ENCODE results near the gene GOLGA6A.
"Not testable (repeated sequence)": the region's sequence is repeated elsewhere in the genome, so short reads cannot be mapped to it uniquely, and the experiment has no call there.

The GOLGA6A gene

GRCh38 chr15:74082450-74082849 is at the start of gene GOLGA6A:
TSS of gene GOLGA6A (minus strand) at chr15:74082550. CDS start at chr15:74082509, 41 bp downstream.
- H3K27ac Mint-ChIP-seq, H3K4me3 Mint-ChIP-seq, H3K27me3 Mint-ChIP-seq, CTCF ChIA-PET, H3K4me1 Mint-ChIP-seq, H3K36me3 Mint-ChIP-seq, H3K9me3 Mint-ChIP-seq, DNase-seq: not testable (repeated sequence)

GRCh38 chr15:74131628-74132413 is 49.5 kb upstream of the GOLGA6A start:
- Mint-ChIP-seq H3K36me3 (peaks cover 4% of the 10 kb centered on the region), H3K4me1 (peaks cover 26% of the 10 kb centered on the region), H3K4me3 (peak overlapping the region; percentile 36), H3K27me3 (peaks cover 100% of the 10 kb centered on the region), H3K27ac (peak overlapping the region; percentile 78), H3K9me3 (no peaks in the 10 kb centered on the region)
- DNase-seq: no peak
- CTCF ChIA-PET: interaction anchor here (1.1 kb wide), 1 partner anchor 159 kb away, joined by 4 read pairs; no protein-coding TSS in a partner anchor

- CTCF ChIA-PET: interaction anchor here (1.1 kb wide), 1 partner anchor 158 kb away, joined by 4 read pairs; no protein-coding TSS in a partner anchor
- Mint-ChIP-seq H3K4me3 (no peak overlapping the region), H3K36me3 (peaks cover 4% of the 10 kb centered on the region), H3K27ac (peak overlapping the region; percentile 78), H3K4me1 (peaks cover 20% of the 10 kb centered on the region), H3K9me3 (no peaks in the 10 kb centered on the region), H3K27me3 (peaks cover 99% of the 10 kb centered on the region)
- no peak for DNase-seq
Observed at GRCh38 chr15:74130849-74131627, 48.7 kb upstream of the GOLGA6A start.

- CTCF ChIA-PET: no interaction called here
- Mint-ChIP-seq H3K36me3 (peaks cover 4% of the 10 kb centered on the region), H3K27me3 (peaks cover 97% of the 10 kb centered on the region), H3K27ac (peak within 1 kb of the TSS; percentile 78), H3K9me3 (no peaks in the 10 kb centered on the region), H3K4me1 (peaks cover 18% of the 10 kb centered on the region), H3K4me3 (peak within 1 kb of the TSS; percentile 2)
- no peak for DNase-seq
Observed at GRCh38 chr15:74130155-74130848, 48.0 kb upstream of the GOLGA6A start, which contains the start of gene ISLR2. TSS of gene ISLR2 (plus strand) at chr15:74130586. CDS start at chr15:74132755, 2,169 bp downstream.

GRCh38 chr15:74129586-74130154 is 47.3 kb upstream of the GOLGA6A start:
- no peak for DNase-seq
- H3K27me3 Mint-ChIP-seq: peaks cover 97% of the 10 kb centered on the region
- H3K4me1 Mint-ChIP-seq: peaks cover 14% of the 10 kb centered on the region
- H3K36me3 Mint-ChIP-seq: no peaks in the 10 kb centered on the region
- CTCF ChIA-PET: interaction anchor here (1.1 to 1.6 kb wide), 2 partner anchors 157 to 174 kb away, joined by 3 read pairs; no protein-coding TSS in a partner anchor
- H3K27ac Mint-ChIP-seq: peak overlapping the region; percentile 13
- no peaks in the 10 kb centered on the region for H3K9me3 Mint-ChIP-seq
- peak overlapping the region; percentile 2 for H3K4me3 Mint-ChIP-seq

- Mint-ChIP-seq H3K9me3 (no peaks in the 10 kb centered on the region), H3K27me3 (peaks cover 96% of the 10 kb centered on the region), H3K4me3 (no peak overlapping the region), H3K27ac (no peak overlapping the region), H3K36me3 (no peaks in the 10 kb centered on the region), H3K4me1 (peaks cover 12% of the 10 kb centered on the region)
- DNase-seq: no peak
- CTCF ChIA-PET: interaction anchor here (1.1 to 2.7 kb wide), 5 partner anchors 156 to 193 kb away, joined by 3 to 11 read pairs (median 4); no protein-coding TSS in a partner anchor
Observed at GRCh38 chr15:74128785-74129585, 46.6 kb upstream of the GOLGA6A start.

- H3K27ac Mint-ChIP-seq: no peak overlapping the region
- peaks cover 94% of the 10 kb centered on the region for H3K27me3 Mint-ChIP-seq
- H3K36me3 Mint-ChIP-seq: no peaks in the 10 kb centered on the region
- H3K9me3 Mint-ChIP-seq: no peaks in the 10 kb centered on the region
- peaks cover 12% of the 10 kb centered on the region for H3K4me1 Mint-ChIP-seq
- CTCF ChIA-PET: interaction anchor here (1.2 to 2.7 kb wide), 4 partner anchors 176 to 194 kb away, joined by 3 to 11 read pairs (median 4); no protein-coding TSS in a partner anchor
- peak overlapping the region; percentile 35 for H3K4me3 Mint-ChIP-seq
- no peak for DNase-seq
Observed at GRCh38 chr15:74127954-74128784, 45.8 kb upstream of the GOLGA6A start.

- H3K36me3 Mint-ChIP-seq: no peaks in the 10 kb centered on the region
- peak overlapping the region; percentile 65 for H3K27ac Mint-ChIP-seq
Observed at GRCh38 chr15:74127255-74127953, 45.1 kb upstream of the GOLGA6A start.

GRCh38 chr15:74124759-74125158 is 42.4 kb upstream of the GOLGA6A start:
- Mint-ChIP-seq H3K36me3 (no peaks in the 10 kb centered on the region), H3K27ac (no peak overlapping the region), H3K4me1 (peaks cover 11% of the 10 kb centered on the region), H3K9me3 (no peaks in the 10 kb centered on the region), H3K27me3 (peaks cover 94% of the 10 kb centered on the region), H3K4me3 (no peak overlapping the region)
- no peak for DNase-seq
- CTCF ChIA-PET: interaction anchor here (1.2 to 1.9 kb wide), 2 partner anchors 20 to 195 kb away, joined by 4 to 6 read pairs; no protein-coding TSS in a partner anchor

More at GRCh38 chr15:74127255-74127953, 45.1 kb upstream of the GOLGA6A start:
- Mint-ChIP-seq H3K9me3 (no peaks in the 10 kb centered on the region), H3K4me3 (no peak overlapping the region), H3K27me3 (peaks cover 94% of the 10 kb centered on the region), H3K4me1 (peaks cover 13% of the 10 kb centered on the region)
- DNase-seq: peak; percentile 88
- CTCF ChIA-PET: interaction anchor here (1.2 to 2.7 kb wide), 4 partner anchors 180 to 195 kb away, joined by 4 to 11 read pairs (median 7); no protein-coding TSS in a partner anchor

- Mint-ChIP-seq H3K27ac (no peak overlapping the region), H3K4me3 (no peak overlapping the region), H3K4me1 (peaks cover 11% of the 10 kb centered on the region), H3K36me3 (no peaks in the 10 kb centered on the region), H3K9me3 (no peaks in the 10 kb centered on the region), H3K27me3 (peaks cover 89% of the 10 kb centered on the region)
- DNase-seq: no peak
- CTCF ChIA-PET: interaction anchor here (0.8 to 2.3 kb wide), 2 partner anchors 70 to 151 kb away, joined by 3 to 10 read pairs; no protein-coding TSS in a partner anchor
Observed at GRCh38 chr15:74124196-74124595, 41.8 kb upstream of the GOLGA6A start.

GRCh38 chr15:74123658-74124057 is 41.3 kb upstream of the GOLGA6A start:
- H3K27ac Mint-ChIP-seq: no peak overlapping the region
- CTCF ChIA-PET: interaction anchor here (0.8 to 2.3 kb wide), 5 partner anchors 69 to 198 kb away, joined by 3 to 10 read pairs (median 4); no protein-coding TSS in a partner anchor
- no peaks in the 10 kb centered on the region for H3K9me3 Mint-ChIP-seq
- H3K27me3 Mint-ChIP-seq: peaks cover 84% of the 10 kb centered on the region
- DNase-seq: no peak
- peaks cover 8% of the 10 kb centered on the region for H3K4me1 Mint-ChIP-seq
- no peaks in the 10 kb centered on the region for H3K36me3 Mint-ChIP-seq
- no peak overlapping the region for H3K4me3 Mint-ChIP-seq

GRCh38 chr15:74123131-74123429 is 40.7 kb upstream of the GOLGA6A start:
- no peak for DNase-seq
- CTCF ChIA-PET: interaction anchor here (0.9 to 2.3 kb wide), 4 partner anchors 150 to 199 kb away, joined by 3 to 10 read pairs (median 4); no protein-coding TSS in a partner anchor
- Mint-ChIP-seq H3K27me3 (peaks cover 78% of the 10 kb centered on the region), H3K4me3 (no peak overlapping the region), H3K36me3 (no peaks in the 10 kb centered on the region), H3K9me3 (no peaks in the 10 kb centered on the region), H3K4me1 (peaks cover 8% of the 10 kb centered on the region), H3K27ac (no peak overlapping the region)
